Trophoblast cell (in vitro differentiated cells and primary cell): ENCODE results near the gene GAK.
"Not testable (repeated sequence)": the region's sequence is repeated elsewhere in the genome, so short reads cannot be mapped to it uniquely, and the experiment has no call there.

Experiments used
- DNase-seq, 2 donors: peaks; one replicate each; pipeline ENCODE4 v3.0.0-alpha.2; 2016
- H2AFZ ChIP-seq: 2 replicates; pipeline ENCODE4 v1.6.1; 2013; ENCODE audit warnings: low read length, moderate library complexity, mild to moderate bottlenecking; ENCODE audit not compliant: insufficient read depth, poor library complexity
- H2AK5ac ChIP-seq: 2 replicates; pipeline ENCODE4 v1.6.1; 2013; ENCODE audit warnings: mild to moderate bottlenecking, low read length
- H2BK120ac ChIP-seq: 2 replicates; pipeline ENCODE4 v1.6.1; 2013; ENCODE audit warnings: low read length, mild to moderate bottlenecking, moderate library complexity; ENCODE audit not compliant: insufficient read depth, poor library complexity
- H2BK12ac ChIP-seq: 2 replicates; pipeline ENCODE4 v1.6.1; 2013; ENCODE audit warnings: mild to moderate bottlenecking, low read length, moderate library complexity
- H2BK5ac ChIP-seq: 2 replicates; pipeline ENCODE4 v1.6.1; 2013; ENCODE audit warnings: low read length, low read depth, moderate library complexity, mild to moderate bottlenecking; ENCODE audit not compliant: poor library complexity
- H3K14ac ChIP-seq: 2 replicates; pipeline ENCODE4 v1.6.1; 2013; ENCODE audit warnings: mild to moderate bottlenecking, low read length
- H3K18ac ChIP-seq: 2 replicates; pipeline ENCODE4 v1.6.1; 2013; ENCODE audit warnings: mild to moderate bottlenecking, low read length
- H3K23ac ChIP-seq: 2 replicates; pipeline ENCODE4 v1.6.1; 2013; ENCODE audit warnings: low read length
- H3K27ac ChIP-seq: 2 replicates; pipeline ENCODE4 v1.5.1; 2013; ENCODE audit warnings: low read depth, mild to moderate bottlenecking, inconsistent platforms, low read length, moderate library complexity
- H3K27me3 ChIP-seq: 2 replicates; pipeline ENCODE4 v1.6.1; 2013; ENCODE audit warnings: inconsistent platforms, mild to moderate bottlenecking, low read length, moderate library complexity; ENCODE audit not compliant: insufficient read depth
- H3K36me3 ChIP-seq, 2 experiments: 1 replicate in 1 of 2; 2 replicates in 1 of 2; pipeline ENCODE4 v1.6.1; 2013; ENCODE audit warnings: low read length in 2 of 2, mild to moderate bottlenecking in 2 of 2, moderate library complexity in 1 of 2; ENCODE audit not compliant: insufficient read depth in 2 of 2, control insufficient read depth in 1 of 2
- H3K4ac ChIP-seq: 2 replicates; pipeline ENCODE4 v1.6.1; 2013; ENCODE audit warnings: low read depth, mild to moderate bottlenecking, low read length, moderate library complexity
- H3K4me1 ChIP-seq, 2 experiments: 1 replicate in 1 of 2; 2 replicates in 1 of 2; pipeline ENCODE4 v1.6.1; 2013; ENCODE audit warnings: low read length in 2 of 2, mild to moderate bottlenecking in 2 of 2, moderate library complexity in 1 of 2; ENCODE audit not compliant: insufficient read depth in 2 of 2, control insufficient read depth in 1 of 2
- H3K4me2 ChIP-seq: 2 replicates; pipeline ENCODE4 v1.6.1; 2013; ENCODE audit warnings: inconsistent platforms, mild to moderate bottlenecking, low read length, moderate library complexity
- H3K4me3 ChIP-seq: 2 replicates; pipeline ENCODE4 v1.5.1; 2013; ENCODE audit warnings: mild to moderate bottlenecking, low read depth, low read length, inconsistent platforms
- H3K79me1 ChIP-seq: one replicate; pipeline ENCODE4 v1.6.1; 2013; ENCODE audit warnings: low read length
- H3K79me2 ChIP-seq: 2 replicates; pipeline ENCODE4 v1.6.1; 2013; ENCODE audit warnings: low read length, mild to moderate bottlenecking; ENCODE audit not compliant: control insufficient read depth, insufficient read depth, poor library complexity
- H3K9ac ChIP-seq: 2 replicates; pipeline ENCODE4 v1.6.1; 2013; ENCODE audit warnings: mild to moderate bottlenecking, low read length
- H3K9me3 ChIP-seq: 2 replicates; pipeline ENCODE4 v1.6.1; 2013; ENCODE audit warnings: low read depth, mild to moderate bottlenecking, control low read depth, inconsistent platforms, low read length; ENCODE audit not compliant: insufficient read depth
- H4K12ac ChIP-seq: 2 replicates; pipeline ENCODE4 v1.6.1; 2013; ENCODE audit warnings: low read depth, mild to moderate bottlenecking, low read length, moderate library complexity
- H4K8ac ChIP-seq: 2 replicates; pipeline ENCODE4 v1.6.1; 2013; ENCODE audit warnings: low read depth, mild to moderate bottlenecking, low read length, moderate library complexity
- H4K91ac ChIP-seq: one replicate; pipeline ENCODE4 v1.6.1; 2013; ENCODE audit warnings: low read depth, mild to moderate bottlenecking, low read length, moderate library complexity
- WGBS: extraction: QIAGEN DNeasy Blood & Tissue Kit; methylation state at CpG from one replicate; pipeline ENCODE4 v1.1.7; 2013; ENCODE audit warnings: missing lambda C conversion rate; ENCODE audit not compliant: insufficient read length, insufficient coverage; ENCODE audit errors: extremely low coverage; 5-methylcytosine and 5-hydroxymethylcytosine counted together

The GAK gene

GRCh38 chr4:939508-939907 lies 7.4 kb upstream of the GAK start:
- H3K79me2 ChIP-seq, H3K14ac ChIP-seq, H3K27me3 ChIP-seq, H3K9me3 ChIP-seq, H3K27ac ChIP-seq, H3K18ac ChIP-seq, H3K4me1 ChIP-seq, H2BK5ac ChIP-seq, H3K36me3 ChIP-seq, H4K91ac ChIP-seq, H2AFZ ChIP-seq, H3K4me2 ChIP-seq, H2AK5ac ChIP-seq, H2BK120ac ChIP-seq, H3K79me1 ChIP-seq, H4K8ac ChIP-seq, DNase-seq, H3K4me3 ChIP-seq, H4K12ac ChIP-seq, H3K23ac ChIP-seq, H3K9ac ChIP-seq, H2BK12ac ChIP-seq, H3K4ac ChIP-seq: not testable (repeated sequence)
- no CpG with 5 or more reads among the region's 4 CpGs for WGBS

- peak overlapping the region; percentile 26 for H3K27ac ChIP-seq
- H3K27me3 ChIP-seq = no peaks in the 10 kb centered on the region
- peak overlapping the region; percentile 100 for H3K4me3 ChIP-seq
- H3K4me2 ChIP-seq = peak overlapping the region; percentile 100
- peaks cover 7% of the 10 kb centered on the region for H3K79me1 ChIP-seq
- H3K18ac ChIP-seq = no peak overlapping the region
- no peak overlapping the region for H2BK5ac ChIP-seq
- H4K91ac ChIP-seq = no peak overlapping the region
- peak overlapping the region; percentile 94 for H3K9ac ChIP-seq
- no peak for DNase-seq
- H3K36me3 ChIP-seq = peaks cover 0 to 5% of the 10 kb centered on the region in 2 experiments
- no peaks in the 10 kb centered on the region for H3K9me3 ChIP-seq
- H3K14ac ChIP-seq = no peak overlapping the region
- no peak overlapping the region for H2BK120ac ChIP-seq
- H4K12ac ChIP-seq = peak overlapping the region; percentile 9
- H3K4me1 ChIP-seq = peaks cover 7 to 8% of the 10 kb centered on the region in 2 experiments
- no peak overlapping the region for H3K23ac ChIP-seq
- peak overlapping the region; percentile 77 for H4K8ac ChIP-seq
- H3K79me2 ChIP-seq = peaks cover 22% of the 10 kb centered on the region
- no peak overlapping the region for H2AK5ac ChIP-seq
- no CpG with 5 or more reads among the region's 11 CpGs for WGBS
- H2AFZ ChIP-seq = peak overlapping the region; percentile 65
- H2BK12ac ChIP-seq = no peak overlapping the region
- no peak overlapping the region for H3K4ac ChIP-seq
These were observed 576 bp upstream of the GAK start for GRCh38 chr4:932713-933070.

GRCh38 chr4:931194-931959 lies 739 bp downstream of the GAK start:
- Histone ChIP-seq H3K4me3 (peak overlapping the region; percentile 100), H3K79me2 (peaks cover 22% of the 10 kb centered on the region), H3K27ac (peak overlapping the region; percentile 50), H2BK5ac (peak overlapping the region; percentile 67), H3K9ac (peak overlapping the region; percentile 98), H3K4ac (peak overlapping the region; percentile 95), H3K18ac (peak overlapping the region; percentile 86), H3K27me3 (no peaks in the 10 kb centered on the region), H4K12ac (peak overlapping the region; percentile 83), H4K8ac (peak overlapping the region; percentile 95), H3K9me3 (no peaks in the 10 kb centered on the region), H3K4me1 (peaks cover 7 to 8% of the 10 kb centered on the region in 2 experiments), H3K23ac (no peak overlapping the region), H4K91ac (peak overlapping the region; percentile 88), H3K4me2 (peak overlapping the region; percentile 58), H3K14ac (peak overlapping the region; percentile 94), H2AK5ac (peak overlapping the region; percentile 96), H2AFZ (peak overlapping the region; percentile 65), H3K36me3 (peaks cover 0 to 5% of the 10 kb centered on the region in 2 experiments), H2BK12ac (no peak overlapping the region), H2BK120ac (peak overlapping the region; percentile 61), H3K79me1 (peaks cover 7% of the 10 kb centered on the region)
- peak in 1 of 2 donors; percentile 16 for DNase-seq
- WGBS = no CpG with 5 or more reads among the region's 31 CpGs

GRCh38 chr4:930827-931193 lies 1.3 kb downstream of the GAK start:
- H3K79me2 ChIP-seq = peaks cover 22% of the 10 kb centered on the region
- no peak overlapping the region for H2BK120ac ChIP-seq
- H3K4me2 ChIP-seq = peak overlapping the region; percentile 58
- H3K9ac ChIP-seq = no peak overlapping the region
- no peak overlapping the region for H2AFZ ChIP-seq
- no peak overlapping the region for H3K23ac ChIP-seq
- peaks cover 7% of the 10 kb centered on the region for H3K79me1 ChIP-seq
- no peak overlapping the region for H3K14ac ChIP-seq
- H3K27ac ChIP-seq = no peak overlapping the region
- H3K4me1 ChIP-seq = peaks cover 7 to 8% of the 10 kb centered on the region in 2 experiments
- no peak overlapping the region for H3K18ac ChIP-seq
- no peaks in the 10 kb centered on the region for H3K27me3 ChIP-seq
- no peak overlapping the region for H4K12ac ChIP-seq
- no peak overlapping the region for H2BK5ac ChIP-seq
- H3K4ac ChIP-seq = peak overlapping the region; percentile 95
- H3K36me3 ChIP-seq = peaks cover 0 to 5% of the 10 kb centered on the region in 2 experiments
- no peak overlapping the region for H3K4me3 ChIP-seq
- no peak overlapping the region for H4K8ac ChIP-seq
- H2AK5ac ChIP-seq = no peak overlapping the region
- peak in 1 of 2 donors; percentile 26 for DNase-seq
- H4K91ac ChIP-seq = no peak overlapping the region
- H2BK12ac ChIP-seq = no peak overlapping the region
- no peaks in the 10 kb centered on the region for H3K9me3 ChIP-seq
- WGBS = no CpG with 5 or more reads among the region's 7 CpGs
